Keratinocyte (primary cell): ENCODE data around the gene MIPOL1. TPM values are rescaled to one million over a fixed set of nuclear protein-coding genes. Genes with fewer than 3 reads are reported as not detected.
A peak's percentile ranks its signal among the peaks of the same experiment; 100 is the strongest.

ENCODE experiments used
- DNase-seq: peaks from one replicate; pipeline ENCODE4 v3.0.0-alpha.2; 2011; ENCODE audit warnings: low read depth, missing footprints, low spot score
- FAIRE-seq: peaks from 2 replicates; lab custom pipeline; 2011; peaks lifted over from hg19 to GRCh38; lab: Jason Lieb, UNC
- H2AFZ ChIP-seq: 2 replicates; pipeline ENCODE4 v1.6.0; 2012; ENCODE audit warnings: low read length, control low read depth, inconsistent platforms; ENCODE audit not compliant: control insufficient read depth
- H3K27ac ChIP-seq: 2 replicates; pipeline ENCODE4 v1.5.1; 2011; ENCODE audit warnings: low read length; ENCODE audit not compliant: control insufficient read depth, insufficient read depth
- H3K27me3 ChIP-seq: 3 replicates; pipeline ENCODE4 v1.6.0; 2011; ENCODE audit warnings: low read length; ENCODE audit not compliant: control insufficient read depth, insufficient read depth; ENCODE audit errors: extremely low read depth
- H3K36me3 ChIP-seq, 2 experiments: 2 replicates in 1 of 2; 3 replicates in 1 of 2; pipeline ENCODE4 v1.5.1; 2011; ENCODE audit warnings: low read length in 2 of 2, mild to moderate bottlenecking in 1 of 2; ENCODE audit not compliant: control insufficient read depth in 2 of 2, insufficient read depth in 2 of 2; ENCODE audit errors: extremely low read depth in 1 of 2
- H3K4me1 ChIP-seq: 3 replicates; pipeline ENCODE4 v1.5.1; 2011; ENCODE audit warnings: low read length; ENCODE audit not compliant: control insufficient read depth, insufficient read depth; ENCODE audit errors: extremely low read depth
- H3K4me2 ChIP-seq: 3 replicates; pipeline ENCODE4 v1.6.0; 2011; ENCODE audit warnings: low read depth, low read length; ENCODE audit not compliant: control insufficient read depth, insufficient read depth; ENCODE audit errors: extremely low read depth
- H3K4me3 ChIP-seq, 3 experiments: fragments of 200-600 bp in 1 of 3; sonication (generic) in 1 of 3; 2 replicates in 2 of 3; 3 replicates in 1 of 3; pipeline ENCODE4 v1.5.1; 2011 to 2016; ENCODE audit warnings: low read length in 3 of 3, mild to moderate bottlenecking in 3 of 3, control low read depth in 2 of 3, inconsistent platforms in 1 of 3, low read depth in 1 of 3, mixed read lengths in 1 of 3, mixed run types in 1 of 3, moderate library complexity in 1 of 3; ENCODE audit not compliant: control insufficient read depth in 2 of 3, insufficient read depth in 2 of 3; ENCODE audit errors: extremely low read depth in 1 of 3
- H3K79me2 ChIP-seq: 2 replicates; pipeline ENCODE4 v1.6.0; 2012; ENCODE audit warnings: low read length; ENCODE audit not compliant: control insufficient read depth, insufficient read depth
- H3K9ac ChIP-seq: 3 replicates; pipeline ENCODE4 v1.6.0; 2011; ENCODE audit warnings: low read length; ENCODE audit not compliant: control insufficient read depth, insufficient read depth; ENCODE audit errors: extremely low read depth
- H3K9me1 ChIP-seq: 3 replicates; pipeline ENCODE4 v1.6.0; 2011; ENCODE audit warnings: low read length; ENCODE audit not compliant: control insufficient read depth, insufficient read depth; ENCODE audit errors: extremely low read depth
- H3K9me3 ChIP-seq: 2 replicates; pipeline ENCODE4 v1.5.1; 2012; ENCODE audit warnings: low read depth, low read length; ENCODE audit not compliant: control insufficient read depth
- H4K20me1 ChIP-seq: 3 replicates; pipeline ENCODE4 v1.6.0; 2011; ENCODE audit warnings: low read length; ENCODE audit not compliant: control insufficient read depth, insufficient read depth; ENCODE audit errors: extremely low read depth
- CTCF ChIP-seq, 3 experiments: IDR thresholded peaks in 1 of 3; conservative IDR thresholded peaks in 1 of 3; optimal IDR thresholded peaks in 1 of 3; 2 replicates in 2 of 3; 3 replicates in 1 of 3; pipeline versions ENCODE3 to v1.5.1; 2011; ENCODE audit warnings: low read length in 3 of 3, mild to moderate bottlenecking in 3 of 3, moderate library complexity in 2 of 3, control low read depth in 1 of 3, inconsistent platforms in 1 of 3; ENCODE audit not compliant: insufficient read depth in 2 of 3; ENCODE audit errors: extremely low read depth in 1 of 3
- EZH2 ChIP-seq: IDR thresholded peaks from one replicate; pipeline ENCODE4 v1.6.1; 2012; ENCODE audit warnings: inconsistent platforms, mild to moderate bottlenecking, low read length, moderate library complexity
- dilution Hi-C: fragments of 300-500 bp; cut with MboI; formaldehyde crosslinking; loops from one replicate; pipeline ENCODE4 v1.7.0; 2020; ENCODE audit warnings: low sequenced_read_pairs; ENCODE audit not compliant: extremely low pct_ligation_motif_present
- polyA plus RNA-seq, 5 experiments: library from polyadenylated mRNA; depleted of rRNA in 3 of 5; stranded (reverse) in 3 of 5; stranded (forward) in 1 of 5; unstranded in 1 of 5; fragments of >200 nt; gene quantifications; 1 replicate in 1 of 5; 2 replicates in 3 of 5; 3 replicates in 1 of 5; pipeline versions ENCODE4 v1.2.1 to v1.2.3, GENCODE V29; 2011 to 2012; ENCODE audit warnings: missing spikeins in 2 of 5, low read depth in 1 of 5, low replicate concordance in 1 of 5

The MIPOL1 gene
- polyA plus RNA-seq, 1 donor (not counting 4 experiments of a cell fraction or from before 2014, with no cell fraction given), result 10.9 TPM

- FAIRE-seq (no peak), DNase-seq (no peak)
- TF ChIP-seq CTCF (optimal IDR thresholded peaks at IDR 0.05 in 1 of 3, IDR thresholded peaks at IDR 0.05 in 1 of 3, conservative IDR thresholded peaks at IDR 0.05 in 1 of 3; ENCODE audit: extremely low read depth in 1 of 3, insufficient read depth in 2 of 3, low read length in 3 of 3), result no peak
- no peak for TF ChIP-seq EZH2
- Histone ChIP-seq H3K4me1 (peaks cover 3% of the 10 kb centered on the region), H2AFZ (no peak overlapping the region), H3K79me2 (no peaks in the 10 kb centered on the region), H3K9me3 (no peaks in the 10 kb centered on the region), H3K36me3 (no peaks in the 10 kb centered on the region), H3K9ac (no peak overlapping the region), H3K27ac (no peak overlapping the region), H3K27me3 (peaks cover 76% of the 10 kb centered on the region), H3K9me1 (no peaks in the 10 kb centered on the region), H4K20me1 (peaks cover 9% of the 10 kb centered on the region), H3K4me3 (no peak overlapping the region), H3K4me2 (no peak overlapping the region)
- dilution Hi-C loops, result no loop called here
Measured at GRCh38 chr14:37589715-37590427, 392.1 kb downstream of the MIPOL1 start.

GRCh38 chr14:37590428-37591139, 392.8 kb downstream of the MIPOL1 start:
- H3K4me1 ChIP-seq, result peaks cover 3% of the 10 kb centered on the region
- H3K9me1 ChIP-seq, result no peaks in the 10 kb centered on the region
- H3K27ac ChIP-seq, result no peak overlapping the region
- H3K27me3 ChIP-seq, result peaks cover 70% of the 10 kb centered on the region
- H3K4me2 ChIP-seq, result no peak overlapping the region
- no peak for FAIRE-seq
- DNase-seq, result no peak
- H2AFZ ChIP-seq, result no peak overlapping the region
- H3K4me3 ChIP-seq, result no peak overlapping the region
- dilution Hi-C loops, result no loop called here
- TF ChIP-seq EZH2, result peak; percentile 43
- TF ChIP-seq CTCF (optimal IDR thresholded peaks at IDR 0.05 in 1 of 3, IDR thresholded peaks at IDR 0.05 in 1 of 3, conservative IDR thresholded peaks at IDR 0.05 in 1 of 3; ENCODE audit: extremely low read depth in 1 of 3, insufficient read depth in 2 of 3, low read length in 3 of 3), result no peak
- H3K9ac ChIP-seq, result no peak overlapping the region
- H3K9me3 ChIP-seq, result no peaks in the 10 kb centered on the region
- H4K20me1 ChIP-seq, result peaks cover 9% of the 10 kb centered on the region
- no peaks in the 10 kb centered on the region for H3K36me3 ChIP-seq
- H3K79me2 ChIP-seq, result no peaks in the 10 kb centered on the region
